Kidney epithelial cell (primary cell): Measurements from ENCODE around the gene CYP1A1. TPM values are rescaled to one million over a fixed set of nuclear protein-coding genes. Genes with fewer than 3 reads are reported as not detected.

ENCODE experiments used
- DNase-seq: peaks from one replicate; pipeline ENCODE4 v3.0.0-alpha.2; 2010; ENCODE audit warnings: low read depth
- H3K27me3 ChIP-seq: 2 replicates; pipeline ENCODE4 v1.6.0; 2011; ENCODE audit warnings: low read length; ENCODE audit not compliant: control insufficient read depth, insufficient read depth
- H3K36me3 ChIP-seq: 2 replicates; pipeline ENCODE4 v1.5.1; 2011; ENCODE audit warnings: low read length; ENCODE audit not compliant: control insufficient read depth, insufficient read depth
- H3K4me3 ChIP-seq: 2 replicates; pipeline ENCODE4 v1.5.1; 2011; ENCODE audit warnings: low read depth, mild to moderate bottlenecking, control low read depth, low read length
- CTCF ChIP-seq: IDR thresholded peaks from 2 replicates; pipeline ENCODE4 v1.5.1; 2011; ENCODE audit warnings: mild to moderate bottlenecking, moderate library complexity, low read length, control low read depth, inconsistent platforms; ENCODE audit not compliant: insufficient read depth, poor library complexity, severe bottlenecking
- total RNA-seq: library from RNA; depleted of rRNA; stranded (reverse); fragments of >200 nt; gene quantifications from 2 replicates; pipeline ENCODE4 v1.2.3, GENCODE V29; 2015

Gene CYP1A1
- 0.33 TPM in 1 of 2 replicates, not detected in the other for total RNA-seq

- Histone ChIP-seq H3K27me3 (peaks cover 32% of the 10 kb centered on the region), H3K36me3 (no peaks in the 10 kb centered on the region), H3K4me3 (peak within 1 kb of the TSS; percentile 30)
- DNase-seq = no peak
- TF ChIP-seq CTCF = no peak
Observed at GRCh38 chr15:74725225-74725774, at the start of gene CYP1A1. Gene CYP1A1 (minus strand): TSS chr15:74725528. CDS start chr15:74723097, 2,431 bp downstream.

DNA sequence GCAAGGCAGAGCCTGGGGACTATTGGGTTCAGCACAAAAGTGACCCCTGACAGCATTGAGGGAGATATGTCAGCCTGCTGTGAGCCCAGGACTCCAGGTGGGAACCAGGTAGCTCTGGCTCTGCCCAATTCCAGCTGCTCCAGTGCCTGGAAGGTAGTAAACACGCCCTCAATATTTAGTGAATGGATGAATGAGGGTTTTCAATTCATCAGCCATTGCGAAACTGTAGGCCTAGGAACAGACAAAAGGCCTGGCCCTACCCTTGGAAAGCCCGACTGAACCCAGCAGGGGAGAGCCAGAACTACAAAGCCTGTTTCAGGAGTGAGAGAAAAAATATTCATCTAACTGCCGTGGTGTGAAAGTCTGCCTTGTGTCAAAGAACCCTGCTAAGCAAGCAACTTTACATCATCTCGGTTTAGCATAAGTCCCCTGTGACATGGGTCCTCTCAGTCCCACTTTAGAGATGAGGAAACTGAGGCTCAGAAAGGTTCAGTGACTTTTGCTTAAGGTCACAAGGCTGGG, 48.5 kb upstream of the CYP1A1 start:
- no peak for TF ChIP-seq CTCF
- peaks cover 16% of the 10 kb centered on the region for H3K27me3 ChIP-seq
- no peaks in the 10 kb centered on the region for H3K36me3 ChIP-seq
- DNase-seq = no peak
- H3K4me3 ChIP-seq = no peak overlapping the region

DNA sequence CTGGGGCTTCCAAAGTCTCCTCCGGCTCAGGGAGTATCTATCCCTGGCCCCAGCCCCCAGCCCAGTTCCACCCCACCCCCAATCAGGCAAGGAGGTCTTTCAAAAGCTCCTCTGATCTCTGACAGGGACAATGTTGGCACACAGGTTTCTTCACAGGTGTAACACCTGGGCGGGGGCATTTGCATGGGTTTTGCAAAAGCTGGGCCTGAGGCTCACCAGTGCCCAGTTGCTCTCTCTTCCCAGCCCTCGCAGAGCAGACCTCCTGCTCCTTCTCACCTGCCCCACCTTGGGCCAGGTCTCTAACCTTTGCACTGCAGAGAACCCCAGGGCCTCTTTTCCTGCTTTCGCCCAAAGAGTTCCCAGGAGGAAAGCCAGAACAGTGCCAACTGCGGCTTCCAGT, 48.0 kb upstream of the CYP1A1 start:
- DNase-seq = no peak
- H3K36me3 ChIP-seq = no peaks in the 10 kb centered on the region
- no peak for TF ChIP-seq CTCF
- H3K27me3 ChIP-seq = peaks cover 16% of the 10 kb centered on the region
- no peak overlapping the region for H3K4me3 ChIP-seq

DNA sequence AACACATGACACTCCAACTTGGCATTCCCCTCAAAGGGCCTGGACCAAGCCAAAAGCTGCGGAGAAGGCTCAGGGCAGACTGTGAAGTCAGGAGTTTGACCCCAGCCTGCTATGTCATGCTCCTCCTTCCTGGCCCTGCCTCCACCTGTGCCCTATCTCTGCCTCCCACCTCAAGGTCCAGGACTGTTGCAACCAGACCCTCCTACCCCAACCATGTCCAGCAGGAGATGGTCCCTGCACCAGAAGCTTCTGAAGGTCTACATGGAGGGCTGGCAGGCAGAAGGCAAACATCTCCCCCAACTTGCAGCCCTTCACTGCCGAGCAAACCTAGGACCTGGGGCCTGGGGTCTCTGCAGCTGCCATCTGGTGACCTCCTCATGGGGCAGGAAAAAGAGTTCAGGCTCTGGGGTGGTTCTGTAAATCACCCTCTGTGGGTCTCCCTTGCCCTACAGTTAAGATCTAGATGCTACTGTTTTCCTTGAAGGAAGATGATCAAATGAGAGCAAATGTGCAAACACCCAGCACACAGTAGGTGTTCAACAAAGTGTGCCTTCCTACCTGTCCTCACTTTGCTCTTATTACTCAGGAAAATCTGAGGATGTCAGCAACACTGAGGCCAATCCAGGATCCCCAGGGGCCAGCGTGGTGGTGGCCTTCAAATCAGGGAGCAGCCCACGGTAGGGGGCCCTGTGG, 45.0 kb upstream of the CYP1A1 start:
- H3K36me3 ChIP-seq = no peaks in the 10 kb centered on the region
- TF ChIP-seq CTCF = no peak
- DNase-seq = no peak
- no peak overlapping the region for H3K4me3 ChIP-seq
- peaks cover 19% of the 10 kb centered on the region for H3K27me3 ChIP-seq

DNA sequence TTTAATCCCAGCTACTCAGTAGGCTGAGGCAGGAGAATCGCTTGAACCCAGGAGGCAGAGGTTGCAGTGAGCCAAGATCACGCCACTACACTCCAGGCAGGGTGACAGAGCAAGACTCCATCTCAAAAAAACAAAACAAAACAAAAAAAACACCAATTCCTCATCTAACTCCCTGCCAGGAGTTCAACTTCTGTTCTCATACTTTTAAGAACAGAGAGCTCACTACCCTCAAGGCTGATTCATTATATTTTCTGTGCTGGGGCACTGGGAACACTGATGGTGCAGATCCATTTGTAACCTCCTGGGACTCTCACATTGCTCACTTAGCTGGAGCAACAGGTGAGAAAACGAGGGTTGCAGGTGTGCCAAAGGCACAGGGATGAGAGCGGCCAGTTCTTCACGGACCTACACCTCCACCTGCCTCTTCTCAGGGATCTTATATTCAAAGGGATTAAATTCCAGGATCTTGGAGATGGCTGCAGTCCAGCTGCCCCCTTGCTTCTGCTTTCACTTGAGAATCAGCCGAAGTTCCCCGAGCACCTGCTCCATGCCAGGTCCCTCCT, 44.2 kb upstream of the CYP1A1 start:
- no peak for DNase-seq
- H3K36me3 ChIP-seq = no peaks in the 10 kb centered on the region
- no peak for TF ChIP-seq CTCF
- H3K4me3 ChIP-seq = no peak overlapping the region
- peaks cover 19% of the 10 kb centered on the region for H3K27me3 ChIP-seq
